IPS-NIHi7 (cell line): Measurements from ENCODE around the gene USP3.
A peak's percentile ranks its signal among the peaks of the same experiment; 100 is the strongest.

Source experiments
- DNase-seq: peaks from one replicate; pipeline ENCODE4 v3.0.0; 2012; ENCODE audit warnings: mixed read lengths; ENCODE audit errors: extremely low spot score

The USP3 gene

GRCh38 chr15:63544258-63545026 lies 40.0 kb downstream of the USP3 start:
- no peak for DNase-seq

- no peak for DNase-seq
Observed at GRCh38 chr15:63545520-63545919, 41.1 kb downstream of the USP3 start.

- no peak for DNase-seq
Observed at GRCh38 chr15:63551400-63551799, 47.0 kb downstream of the USP3 start.

- DNase-seq = peak; percentile 23
Observed at GRCh38 chr15:63553388-63553791, 49.0 kb downstream of the USP3 start.

- no peak for DNase-seq
Observed at GRCh38 chr15:63554337-63554927, 50.0 kb downstream of the USP3 start.

GRCh38 chr15:63555507-63555906 lies 51.1 kb downstream of the USP3 start:
- no peak for DNase-seq

- DNase-seq = no peak
Observed at GRCh38 chr15:63556246-63556645, 51.9 kb downstream of the USP3 start.

GRCh38 chr15:63556736-63557135 lies 52.3 kb downstream of the USP3 start:
- no peak for DNase-seq

- peak; percentile 28 for DNase-seq
Observed at GRCh38 chr15:63559753-63560152, 55.4 kb downstream of the USP3 start.

GRCh38 chr15:63560741-63561448 lies 56.5 kb downstream of the USP3 start:
- DNase-seq = peak; percentile 32

GRCh38 chr15:63564093-63564492 lies 59.7 kb downstream of the USP3 start:
- DNase-seq = no peak

- no peak for DNase-seq
Observed at GRCh38 chr15:63565536-63566186, 61.3 kb downstream of the USP3 start.

GRCh38 chr15:63572749-63573464 lies 68.5 kb downstream of the USP3 start:
- DNase-seq = no peak

GRCh38 chr15:63573533-63573932 lies 69.1 kb downstream of the USP3 start:
- DNase-seq = no peak

- no peak for DNase-seq
Observed at GRCh38 chr15:63575312-63575711, 70.9 kb downstream of the USP3 start.

GRCh38 chr15:63576441-63576840 lies 72.0 kb downstream of the USP3 start:
- no peak for DNase-seq

- DNase-seq = no peak
Observed at GRCh38 chr15:63582179-63582578, 77.8 kb downstream of the USP3 start.

GRCh38 chr15:63582718-63583426 lies 78.5 kb downstream of the USP3 start:
- no peak for DNase-seq

GRCh38 chr15:63586790-63587189 lies 82.4 kb downstream of the USP3 start:
- no peak for DNase-seq

- DNase-seq = no peak
Observed at GRCh38 chr15:63587527-63587926, 83.1 kb downstream of the USP3 start.

- no peak for DNase-seq
Observed at GRCh38 chr15:63588826-63589225, 84.4 kb downstream of the USP3 start.
